HG03097 (cell line): ENCODE data around the gene RAET1G.
"Not testable (repeated sequence)": the region's sequence is repeated elsewhere in the genome, so short reads cannot be mapped to it uniquely, and the experiment has no call there.

Source experiments
- ATAC-seq: cut with Tn5 transposase; IDR thresholded peaks from one replicate; pipeline ENCODE4 v1.9.1; 2021; ENCODE audit not compliant: unreplicated experiment, low FRiP score

Gene RAET1G

GRCh38 chr6:149915970-149916865 is 6.7 kb downstream of the RAET1G start:
- ATAC-seq: no peak

- no peak for ATAC-seq
Observed at GRCh38 chr6:149913540-149914240, 9.2 kb downstream of the RAET1G start.

GRCh38 chr6:149913085-149913484 is 9.8 kb downstream of the RAET1G start:
- ATAC-seq: no peak

GRCh38 chr6:149912680-149913079 is 10.2 kb downstream of the RAET1G start:
- not testable (repeated sequence) for ATAC-seq

GRCh38 chr6:149910721-149911151 is 12.2 kb downstream of the RAET1G start:
- no peak for ATAC-seq

- no peak for ATAC-seq
Observed at GRCh38 chr6:149909701-149910470, 13.0 kb downstream of the RAET1G start.

GRCh38 chr6:149908480-149908879 is 14.4 kb downstream of the RAET1G start:
- ATAC-seq: not testable (repeated sequence)

- no peak for ATAC-seq
Observed at GRCh38 chr6:149907317-149907716, 15.6 kb downstream of the RAET1G start.

- no peak for ATAC-seq
Observed at GRCh38 chr6:149906405-149906804, 16.5 kb downstream of the RAET1G start.

- ATAC-seq: no peak
Observed at GRCh38 chr6:149905911-149906371, 17.0 kb downstream of the RAET1G start.

- no peak for ATAC-seq
Observed at GRCh38 chr6:149905371-149905910, 17.5 kb downstream of the RAET1G start.

- no peak for ATAC-seq
Observed at GRCh38 chr6:149904661-149905370, 18.1 kb downstream of the RAET1G start.

- ATAC-seq: no peak
Observed at GRCh38 chr6:149903938-149904611, 18.8 kb downstream of the RAET1G start.

- ATAC-seq: no peak
Observed at GRCh38 chr6:149901444-149902140, 21.3 kb downstream of the RAET1G start.

GRCh38 chr6:149900620-149901443 is 22.1 kb downstream of the RAET1G start:
- no peak for ATAC-seq

GRCh38 chr6:149899926-149900619 is 22.8 kb downstream of the RAET1G start:
- ATAC-seq: no peak

- no peak for ATAC-seq
Observed at GRCh38 chr6:149899486-149899885, 23.4 kb downstream of the RAET1G start.
